Ovary (tissue), 3 donors: ENCODE results near the gene OR5H1.

Experiments used
- CTCF ChIP-seq, 3 donors: fragments of 450-650 bp in 2 of 3; fragments of 200-600 bp in 1 of 3; IDR thresholded peaks; one replicate each; pipeline versions ENCODE4 v1.5.1 to v1.8.0; 2016 to 2022; ENCODE audit warnings: antibody characterized with exemption in 3 of 3, mild to moderate bottlenecking in 1 of 3
- POLR2A ChIP-seq: fragments of 450-650 bp; IDR thresholded peaks from one replicate; pipeline ENCODE4 v1.6.1; 2017; ENCODE audit warnings: antibody characterized with exemption, mild to moderate bottlenecking, moderate library complexity
- donor health status: DM: no; HTN: no; CAD: no.

- no peak for TF ChIP-seq CTCF (IDR thresholded peaks at IDR 0.05)
- no peak for TF ChIP-seq POLR2A
Observed at GRCh38 chr3:98147179-98147578, 16.7 kb downstream of the OR5H1 start, which contains the start of gene OR5H14.
